NCI-H2196 (cell line): ENCODE results near the gene GPATCH8.
A peak's percentile ranks its signal among the peaks of the same experiment; 100 is the strongest.

ENCODE experiments used
- DNase-seq: peaks from one replicate; lab custom pipeline; 2025; ENCODE audit not compliant: unreplicated experiment; lab: John Stamatoyannopoulos, UW

The GPATCH8 gene

GRCh38 chr17:44464037-44464436 lies 39.2 kb downstream of the GPATCH8 start:
- no peak for DNase-seq

- DNase-seq, result no peak
Measured at GRCh38 chr17:44451832-44452231, 51.4 kb downstream of the GPATCH8 start.

- DNase-seq, result no peak
Measured at GRCh38 chr17:44451016-44451627, 52.1 kb downstream of the GPATCH8 start.

GRCh38 chr17:44448412-44448811 lies 54.8 kb downstream of the GPATCH8 start:
- DNase-seq, result no peak

- no peak for DNase-seq
Measured at GRCh38 chr17:44444735-44445105, 58.5 kb downstream of the GPATCH8 start.

- no peak for DNase-seq
Measured at GRCh38 chr17:44442806-44443205, 60.4 kb downstream of the GPATCH8 start.

- no peak for DNase-seq
Measured at GRCh38 chr17:44439168-44439567, 64.0 kb downstream of the GPATCH8 start.

- no peak for DNase-seq
Measured at GRCh38 chr17:44438636-44439035, 64.6 kb downstream of the GPATCH8 start.

GRCh38 chr17:44436336-44436735 lies 66.9 kb downstream of the GPATCH8 start:
- DNase-seq, result no peak

- no peak for DNase-seq
Measured at GRCh38 chr17:44432254-44433157, 70.7 kb downstream of the GPATCH8 start.

- no peak for DNase-seq
Measured at GRCh38 chr17:44424828-44425461, 78.3 kb downstream of the GPATCH8 start.

GRCh38 chr17:44417553-44417952 lies 85.7 kb downstream of the GPATCH8 start:
- no peak for DNase-seq

GRCh38 chr17:44416558-44417289 lies 86.5 kb downstream of the GPATCH8 start:
- DNase-seq, result no peak

- DNase-seq, result no peak
Measured at GRCh38 chr17:44414394-44415155, 88.6 kb downstream of the GPATCH8 start.

GRCh38 chr17:44409309-44410028 lies 93.7 kb downstream of the GPATCH8 start:
- no peak for DNase-seq

GRCh38 chr17:44408786-44409185 lies 94.4 kb downstream of the GPATCH8 start:
- no peak for DNase-seq

- DNase-seq, result no peak
Measured at GRCh38 chr17:44402564-44403172, 100.5 kb downstream of the GPATCH8 start.

GRCh38 chr17:44400226-44400847 lies 102.9 kb downstream of the GPATCH8 start:
- DNase-seq, result peak; percentile 28
